GM12865 (cell line): ENCODE data around the gene NHSL1.

Experiments used
- DNase-seq: peaks from one replicate; pipeline ENCODE4 v3.0.0; 2010; ENCODE audit warnings: low read depth
- H3K4me3 ChIP-seq: 2 replicates; pipeline ENCODE4 v1.5.1; 2011; ENCODE audit warnings: mild to moderate bottlenecking, low read depth, low read length, control low read depth
- TF ChIP-seq, protein P1 (sequence below): IDR thresholded peaks from 2 replicates; pipeline ENCODE4 v1.5.1; 2011; ENCODE audit warnings: low read length, control low read depth, low read depth, inconsistent platforms; ENCODE audit not compliant: insufficient read depth; ENCODE audit errors: missing control alignments

Gene NHSL1

DNA sequence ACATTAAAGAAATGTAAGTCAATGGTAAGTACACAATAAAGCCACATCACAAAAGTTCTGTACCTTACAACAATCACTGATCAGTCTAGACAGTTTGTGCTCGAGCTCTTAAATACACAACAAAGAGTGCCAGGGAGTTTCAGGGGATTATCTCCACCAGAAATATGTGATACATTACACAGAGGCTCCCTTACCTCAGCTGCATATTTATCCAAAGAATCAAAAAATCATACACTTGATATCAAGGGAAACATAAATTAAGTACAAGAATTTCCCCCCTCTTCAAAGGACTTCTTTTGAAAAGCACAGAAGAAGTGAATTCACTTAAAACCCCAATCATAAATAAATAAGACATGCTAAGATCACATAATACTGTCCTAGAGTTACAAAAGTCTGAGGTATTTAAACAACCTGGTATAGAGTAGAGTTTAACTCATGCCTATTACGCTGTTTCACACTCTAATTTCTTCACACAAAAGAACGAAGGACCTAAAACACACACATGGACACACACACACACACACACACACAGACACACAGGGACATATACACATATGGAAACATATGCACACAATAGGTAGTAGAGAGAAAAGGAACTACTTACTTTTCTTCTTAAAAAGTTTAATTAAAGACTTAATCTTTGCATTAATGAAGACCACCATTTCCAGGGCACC is 528 bp downstream of the NHSL1 start:
- no peak overlapping the region for H3K4me3 ChIP-seq
- no peak for DNase-seq
- TF ChIP-seq, protein P1, sequence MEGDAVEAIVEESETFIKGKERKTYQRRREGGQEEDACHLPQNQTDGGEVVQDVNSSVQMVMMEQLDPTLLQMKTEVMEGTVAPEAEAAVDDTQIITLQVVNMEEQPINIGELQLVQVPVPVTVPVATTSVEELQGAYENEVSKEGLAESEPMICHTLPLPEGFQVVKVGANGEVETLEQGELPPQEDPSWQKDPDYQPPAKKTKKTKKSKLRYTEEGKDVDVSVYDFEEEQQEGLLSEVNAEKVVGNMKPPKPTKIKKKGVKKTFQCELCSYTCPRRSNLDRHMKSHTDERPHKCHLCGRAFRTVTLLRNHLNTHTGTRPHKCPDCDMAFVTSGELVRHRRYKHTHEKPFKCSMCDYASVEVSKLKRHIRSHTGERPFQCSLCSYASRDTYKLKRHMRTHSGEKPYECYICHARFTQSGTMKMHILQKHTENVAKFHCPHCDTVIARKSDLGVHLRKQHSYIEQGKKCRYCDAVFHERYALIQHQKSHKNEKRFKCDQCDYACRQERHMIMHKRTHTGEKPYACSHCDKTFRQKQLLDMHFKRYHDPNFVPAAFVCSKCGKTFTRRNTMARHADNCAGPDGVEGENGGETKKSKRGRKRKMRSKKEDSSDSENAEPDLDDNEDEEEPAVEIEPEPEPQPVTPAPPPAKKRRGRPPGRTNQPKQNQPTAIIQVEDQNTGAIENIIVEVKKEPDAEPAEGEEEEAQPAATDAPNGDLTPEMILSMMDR: no peak

DNA sequence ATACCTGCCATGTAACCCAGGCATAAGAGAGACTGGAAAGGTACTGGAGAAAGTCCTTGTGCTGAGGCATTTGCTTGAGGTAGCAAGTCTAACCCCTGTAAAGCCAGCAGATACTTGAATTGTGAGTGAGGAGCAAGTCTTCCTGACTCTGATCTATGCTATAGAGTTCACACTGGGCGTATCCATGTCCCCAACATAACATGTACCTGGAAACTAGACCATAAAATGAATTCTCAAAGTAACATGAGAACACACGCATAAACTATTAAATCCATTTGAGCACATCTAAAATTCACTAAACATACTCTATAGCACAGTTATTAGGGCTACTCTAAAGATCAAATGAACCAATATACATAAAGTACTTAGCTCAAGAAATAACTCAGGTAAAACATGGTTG is 2.0 kb downstream of the NHSL1 start:
- DNase-seq: no peak
- TF ChIP-seq, protein P1: no peak
- H3K4me3 ChIP-seq: no peak overlapping the region

DNA sequence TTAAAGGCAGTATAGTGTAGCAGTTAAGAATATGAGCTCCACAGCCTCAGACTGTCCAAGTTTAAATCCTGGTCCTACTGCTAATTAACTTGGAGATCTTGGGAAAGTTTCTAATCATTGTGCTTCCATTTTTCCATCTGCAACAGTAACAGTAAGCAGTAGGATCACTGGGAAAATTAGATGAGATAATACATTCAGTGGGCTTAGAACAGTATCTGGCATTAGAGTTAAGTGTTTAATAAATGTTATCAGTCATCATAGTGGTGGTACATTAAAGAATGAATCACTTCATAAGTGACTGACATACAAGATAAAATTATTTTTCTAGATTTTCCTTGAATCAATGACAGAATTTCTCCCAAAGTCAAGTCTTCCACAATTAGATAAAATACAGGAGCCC is 5.0 kb downstream of the NHSL1 start:
- H3K4me3 ChIP-seq: no peak overlapping the region
- TF ChIP-seq, protein P1: no peak

DNA sequence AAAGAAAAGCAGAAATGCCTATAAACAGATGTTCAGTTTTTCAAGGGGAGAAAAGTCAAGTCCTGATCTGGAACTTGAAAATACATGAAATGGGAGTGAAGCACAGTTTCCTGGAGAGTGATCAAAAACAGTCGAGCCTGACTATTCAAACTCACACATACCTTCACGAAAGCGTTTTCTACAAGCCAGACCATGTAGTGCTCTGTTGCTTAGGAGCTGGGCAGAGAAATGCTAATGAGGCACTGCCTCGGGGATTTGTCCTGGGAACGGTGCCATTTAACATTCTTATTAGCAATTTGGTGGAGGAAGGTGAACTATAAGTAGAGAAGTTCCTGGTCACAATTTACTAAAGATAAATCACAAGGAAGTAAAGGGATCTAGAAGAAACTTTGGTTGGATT is 5.9 kb downstream of the NHSL1 start:
- H3K4me3 ChIP-seq: no peak overlapping the region
- TF ChIP-seq, protein P1: no peak
- DNase-seq: no peak

More for the DNA sequence above, 5.0 kb downstream of the NHSL1 start:
- no peak for DNase-seq

DNA sequence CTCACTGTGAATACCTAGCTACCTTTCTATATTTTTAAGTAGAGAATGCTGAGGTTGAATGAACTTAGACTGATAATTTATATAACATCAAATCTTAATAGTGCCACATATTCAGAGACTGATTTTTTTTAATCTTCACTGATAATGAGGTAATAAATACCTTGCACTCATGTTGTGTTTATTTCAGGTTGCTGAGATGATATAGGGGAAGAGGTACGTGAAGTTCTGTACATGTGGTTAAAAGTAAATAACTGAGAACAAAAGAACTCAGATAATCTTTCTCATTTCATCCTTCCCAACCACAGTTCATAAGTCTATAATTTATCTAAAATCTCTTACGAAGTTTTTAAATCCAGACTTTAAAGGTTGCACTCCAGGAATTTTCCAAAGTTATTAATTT is 6.4 kb downstream of the NHSL1 start:
- H3K4me3 ChIP-seq: no peak overlapping the region
- DNase-seq: no peak
- TF ChIP-seq, protein P1: no peak

DNA sequence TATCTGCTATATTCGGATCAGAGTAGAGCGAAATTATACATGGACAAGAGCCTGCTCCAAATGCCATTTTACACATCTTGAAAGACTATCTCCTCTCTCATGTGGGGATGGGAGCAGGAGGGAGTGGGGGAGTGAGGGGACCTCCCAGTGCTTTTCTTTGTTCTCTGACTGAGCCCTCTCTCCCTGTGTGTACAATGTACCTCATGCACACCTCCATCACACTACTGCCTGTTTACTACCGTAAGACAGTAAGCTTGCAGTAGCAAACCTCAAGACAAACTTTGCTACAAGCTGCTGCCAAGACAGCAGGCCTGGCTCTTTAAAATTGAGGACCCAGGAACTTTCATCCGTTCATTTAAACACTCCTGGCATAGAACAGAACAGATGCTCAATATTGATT is 7.2 kb downstream of the NHSL1 start:
- TF ChIP-seq, protein P1: no peak
- no peak overlapping the region for H3K4me3 ChIP-seq
- DNase-seq: no peak

DNA sequence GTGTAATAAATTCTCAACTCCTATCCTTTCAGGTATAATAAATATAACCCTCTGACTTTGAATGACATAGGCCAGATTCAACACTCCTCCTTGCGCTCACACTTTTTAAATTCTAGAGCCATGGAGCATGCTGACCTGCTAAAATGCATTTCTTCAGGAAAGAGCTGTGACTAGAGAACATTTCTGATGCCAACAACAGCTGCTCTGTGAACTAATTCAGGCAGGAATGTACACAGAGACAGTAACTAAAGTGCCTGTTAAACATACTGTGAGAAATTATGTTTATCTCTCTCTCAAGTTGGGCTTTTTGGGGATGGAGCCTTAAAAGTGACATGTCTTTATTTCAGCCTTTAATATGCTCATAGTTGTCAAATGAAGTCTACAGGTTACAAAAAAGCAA is 8.3 kb downstream of the NHSL1 start:
- no peak overlapping the region for H3K4me3 ChIP-seq
- DNase-seq: no peak
- TF ChIP-seq, protein P1: no peak
